Neural cell (in vitro differentiated cells): Measurements from ENCODE around the gene CCT8L2.
"Not testable (repeated sequence)": the region's sequence is repeated elsewhere in the genome, so short reads cannot be mapped to it uniquely, and the experiment has no call there.

ENCODE experiments used
- CTCF ChIP-seq: fragments of 450-650 bp; IDR thresholded peaks from 2 replicates; pipeline ENCODE4 v1.5.1; 2014; ENCODE audit warnings: antibody characterized with exemption, mild to moderate bottlenecking, moderate library complexity; ENCODE audit not compliant: poor library complexity, severe bottlenecking
- EP300 ChIP-seq: fragments of 450-650 bp; conservative IDR thresholded peaks from 2 replicates; pipeline ENCODE4 v1.6.1; 2014; ENCODE audit warnings: antibody characterized with exemption, mild to moderate bottlenecking, moderate library complexity; ENCODE audit not compliant: poor library complexity, severe bottlenecking
- POLR2AphosphoS5 ChIP-seq: IDR thresholded peaks from 2 replicates; pipeline ENCODE4 v1.6.1; 2012
- REST ChIP-seq: IDR thresholded peaks from 2 replicates; pipeline ENCODE4 v1.6.1; 2012; ENCODE audit warnings: borderline replicate concordance

- TF ChIP-seq CTCF, REST, POLR2AphosphoS5, EP300: not testable (repeated sequence)
These were observed 49.3 kb downstream of the CCT8L2 start for GRCh38 chr22:16543310-16543709.
